Esophagus muscularis mucosa (tissue), 4 donors: ENCODE results near the gene BBS7.

Experiments used
- EP300 ChIP-seq: sonication (generic); formaldehyde crosslinking; IDR thresholded peaks from one replicate; pipeline ENCODE4 v1.6.1; 2017; ENCODE audit warnings: antibody characterized with exemption
- POLR2A ChIP-seq: fragments of 450-650 bp; IDR thresholded peaks from one replicate; pipeline ENCODE4 v1.6.1; 2017; ENCODE audit warnings: antibody characterized with exemption, moderate library complexity, mild to moderate bottlenecking, low read depth
- POLR2AphosphoS5 ChIP-seq, 2 donors: sonication (generic); formaldehyde crosslinking; IDR thresholded peaks; one replicate each; pipeline ENCODE4 v1.6.1; 2017; ENCODE audit warnings: antibody characterized with exemption in 2 of 2
- TF ChIP-seq, protein P1 (sequence below), 3 experiments: fragments of 200-600 bp in 2 of 3; fragments of 450-650 bp in 1 of 3; sonication (generic) in 2 of 3; IDR thresholded peaks; one replicate each; pipeline ENCODE4 v1.5.1; 2017 to 2019; ENCODE audit warnings: antibody characterized with exemption in 3 of 3, mild to moderate bottlenecking in 2 of 3, moderate library complexity in 1 of 3

DNA sequence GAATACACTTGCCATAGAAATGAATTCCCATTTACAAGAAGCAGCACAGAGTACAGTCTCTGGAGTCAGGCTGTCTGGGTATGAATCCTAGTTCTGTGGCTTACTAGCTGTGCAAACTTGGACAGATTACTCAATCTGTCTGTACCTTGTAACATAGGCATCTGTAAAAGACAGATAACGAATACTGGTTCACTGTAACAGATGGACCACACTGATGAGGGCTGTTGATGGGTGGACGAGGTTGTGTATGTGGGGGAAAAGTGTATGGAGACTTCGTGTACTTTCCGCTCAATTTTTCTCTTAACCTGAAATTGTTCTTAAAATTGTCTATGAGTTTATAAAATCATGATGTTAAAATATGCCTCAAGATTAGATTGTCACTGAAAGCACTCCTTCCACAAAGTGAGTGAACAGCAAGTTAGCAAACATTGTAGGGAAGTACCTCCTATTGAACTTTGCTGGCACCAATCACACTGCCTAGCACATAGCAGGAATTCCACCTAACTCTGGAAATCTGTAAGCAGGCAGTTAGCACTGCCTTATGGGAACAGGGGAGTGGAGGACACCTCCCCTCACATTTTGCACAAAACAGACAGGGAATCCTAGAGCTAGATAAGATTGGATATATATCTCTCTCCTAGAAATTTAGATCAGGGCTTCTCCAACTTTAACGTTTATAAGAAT is 75.6 kb downstream of the BBS7 start:
- no peak for TF ChIP-seq POLR2AphosphoS5 (IDR thresholded peaks at IDR 0.05)
- TF ChIP-seq POLR2A = no peak
- TF ChIP-seq, protein P1, sequence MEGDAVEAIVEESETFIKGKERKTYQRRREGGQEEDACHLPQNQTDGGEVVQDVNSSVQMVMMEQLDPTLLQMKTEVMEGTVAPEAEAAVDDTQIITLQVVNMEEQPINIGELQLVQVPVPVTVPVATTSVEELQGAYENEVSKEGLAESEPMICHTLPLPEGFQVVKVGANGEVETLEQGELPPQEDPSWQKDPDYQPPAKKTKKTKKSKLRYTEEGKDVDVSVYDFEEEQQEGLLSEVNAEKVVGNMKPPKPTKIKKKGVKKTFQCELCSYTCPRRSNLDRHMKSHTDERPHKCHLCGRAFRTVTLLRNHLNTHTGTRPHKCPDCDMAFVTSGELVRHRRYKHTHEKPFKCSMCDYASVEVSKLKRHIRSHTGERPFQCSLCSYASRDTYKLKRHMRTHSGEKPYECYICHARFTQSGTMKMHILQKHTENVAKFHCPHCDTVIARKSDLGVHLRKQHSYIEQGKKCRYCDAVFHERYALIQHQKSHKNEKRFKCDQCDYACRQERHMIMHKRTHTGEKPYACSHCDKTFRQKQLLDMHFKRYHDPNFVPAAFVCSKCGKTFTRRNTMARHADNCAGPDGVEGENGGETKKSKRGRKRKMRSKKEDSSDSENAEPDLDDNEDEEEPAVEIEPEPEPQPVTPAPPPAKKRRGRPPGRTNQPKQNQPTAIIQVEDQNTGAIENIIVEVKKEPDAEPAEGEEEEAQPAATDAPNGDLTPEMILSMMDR (IDR thresholded peaks at IDR 0.05) = no peak
- no peak for TF ChIP-seq EP300
